GM19025 (cell line): ENCODE results near the gene DCTN3.

Experiments
- ATAC-seq: cut with Tn5 transposase; IDR thresholded peaks from one replicate; pipeline ENCODE4 v1.9.1; 2021; ENCODE audit warnings: mild to moderate bottlenecking, low read depth, moderate library complexity; ENCODE audit not compliant: unreplicated experiment

The DCTN3 gene

GRCh38 chr9:34576597-34577399 is 43.5 kb downstream of the DCTN3 start:
- no peak for ATAC-seq

DNA sequence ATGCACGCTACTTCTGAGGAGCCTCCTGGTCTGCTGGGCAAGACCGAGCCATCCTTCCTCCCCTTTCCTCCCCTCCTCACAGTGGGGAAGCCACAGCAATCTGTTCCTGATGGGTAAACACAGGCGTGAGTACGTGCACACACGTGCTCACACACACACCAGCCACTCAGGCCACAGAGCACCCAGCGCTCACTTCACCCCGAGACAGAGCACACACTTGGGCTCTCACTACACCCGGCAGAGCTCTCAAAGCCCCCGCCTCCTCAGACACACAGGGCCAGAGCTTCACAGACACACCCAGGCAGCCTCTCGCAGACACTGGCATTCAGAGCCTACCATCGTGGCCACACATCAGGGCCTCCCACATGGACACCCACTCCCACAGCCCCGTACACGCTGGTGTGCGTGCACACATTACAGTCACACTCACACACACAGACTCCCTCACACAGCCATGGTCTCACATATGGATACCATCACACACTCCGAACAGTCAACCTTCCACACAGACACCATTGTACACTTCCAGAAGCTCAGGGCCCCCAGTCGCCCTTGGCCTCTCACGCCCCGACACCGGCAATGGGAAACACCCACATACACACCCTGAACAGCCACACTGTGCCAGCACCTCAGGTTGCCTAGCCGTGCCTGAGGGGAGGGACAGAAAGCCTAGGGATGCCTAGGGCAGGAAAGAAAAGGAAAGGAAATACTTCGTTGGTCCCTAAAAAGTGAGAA is 44.3 kb downstream of the DCTN3 start:
- ATAC-seq: no peak

- ATAC-seq: no peak
Observed at GRCh38 chr9:34575241-34575640, 45.1 kb downstream of the DCTN3 start.

DNA sequence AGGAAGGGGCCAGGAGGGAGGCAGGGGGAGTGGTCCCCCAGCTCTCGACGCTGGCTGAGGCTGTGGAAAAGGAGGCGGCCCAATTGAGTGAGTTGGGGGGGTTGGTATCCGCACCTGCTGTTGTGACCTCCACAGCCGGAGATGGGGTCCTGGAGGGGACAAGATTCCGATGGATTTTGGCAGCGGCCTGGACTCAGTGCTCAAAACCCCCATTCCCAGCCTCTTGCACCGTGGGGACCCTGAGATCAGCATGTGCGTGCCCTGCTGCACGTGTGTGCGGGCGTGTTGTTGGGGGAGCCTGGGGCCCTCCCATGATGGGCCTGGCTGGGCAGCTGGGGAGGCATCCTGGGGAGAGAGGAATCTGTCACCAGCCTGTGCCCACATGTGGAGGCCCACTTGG is 45.7 kb downstream of the DCTN3 start:
- no peak for ATAC-seq

GRCh38 chr9:34573599-34574325 is 46.5 kb downstream of the DCTN3 start:
- no peak for ATAC-seq

DNA sequence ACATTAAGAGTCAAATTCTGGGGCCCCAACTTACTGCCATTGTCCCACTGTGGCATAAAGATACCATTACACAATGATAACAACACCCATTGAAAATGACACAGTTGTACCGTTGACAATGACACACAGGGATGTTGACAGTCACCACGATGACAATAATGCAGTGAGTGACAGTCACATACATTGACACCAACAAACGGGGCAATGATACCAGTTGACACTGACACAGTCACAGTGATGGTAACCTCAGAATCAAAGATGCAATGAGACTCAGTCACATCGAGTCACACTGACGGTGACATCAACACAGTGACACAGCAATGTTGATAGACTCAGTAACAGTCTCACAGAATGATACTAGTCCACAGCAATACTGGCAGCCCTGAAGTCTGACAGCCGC is 47.7 kb downstream of the DCTN3 start:
- no peak for ATAC-seq

DNA sequence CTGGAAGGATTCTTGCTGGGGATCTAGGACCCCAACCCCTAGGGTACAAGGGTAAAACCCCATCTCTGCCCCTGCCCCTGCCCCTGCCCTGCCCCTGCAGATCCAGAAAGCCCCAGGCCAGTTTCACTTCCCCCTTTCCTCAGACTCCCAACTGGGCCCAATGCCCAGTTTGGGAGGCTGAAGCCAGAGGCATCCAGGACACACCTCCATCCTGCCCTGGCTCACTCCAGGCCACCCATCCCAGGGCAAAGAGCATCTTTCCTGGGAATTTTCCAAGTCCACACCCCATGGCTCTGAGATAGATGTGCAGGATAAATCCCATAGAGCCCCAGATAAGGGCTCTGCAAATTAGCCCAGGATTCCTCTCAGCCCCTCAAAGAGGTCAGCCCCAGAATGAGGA is 48.2 kb downstream of the DCTN3 start:
- ATAC-seq: no peak

DNA sequence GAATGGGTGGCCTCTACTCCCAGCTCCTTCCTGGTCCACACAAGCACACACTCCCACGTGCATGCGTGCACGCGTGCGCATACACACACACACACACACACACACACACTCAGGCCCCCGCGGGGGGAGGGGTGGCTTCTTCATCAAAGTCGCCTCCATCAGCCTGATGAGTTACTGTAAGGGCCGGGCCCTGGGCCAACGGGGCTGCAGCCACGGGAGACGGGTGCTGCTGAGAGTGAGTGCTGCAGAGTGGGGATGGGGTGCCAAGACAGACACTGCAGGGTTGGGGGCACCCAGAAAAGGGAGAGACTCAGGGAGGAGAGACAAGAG is 48.8 kb downstream of the DCTN3 start:
- ATAC-seq: no peak

- ATAC-seq: no peak
Observed at GRCh38 chr9:34570809-34571480, 49.4 kb downstream of the DCTN3 start.

DNA sequence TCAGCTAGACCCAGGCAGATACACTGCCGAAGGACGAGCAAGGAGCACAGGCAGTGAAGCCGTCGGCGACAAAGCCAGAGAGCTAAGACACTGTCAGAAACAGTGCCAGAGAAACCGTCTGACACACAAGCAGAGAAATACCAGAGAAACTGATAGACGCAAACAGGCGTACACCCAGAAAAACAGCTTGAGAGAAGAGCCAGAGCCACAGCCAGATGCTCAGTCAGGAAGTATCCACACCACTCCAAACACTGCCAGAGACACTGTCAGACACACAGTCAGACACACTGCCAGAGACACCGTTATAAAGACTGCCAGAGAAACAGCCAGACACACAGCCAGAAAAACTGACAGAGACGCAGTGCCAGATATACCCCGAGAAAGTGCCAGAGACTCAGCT is 49.9 kb downstream of the DCTN3 start:
- no peak for ATAC-seq

GRCh38 chr9:34568774-34569173 is 51.5 kb downstream of the DCTN3 start:
- ATAC-seq: no peak

- no peak for ATAC-seq
Observed at GRCh38 chr9:34568133-34568532, 52.2 kb downstream of the DCTN3 start.

DNA sequence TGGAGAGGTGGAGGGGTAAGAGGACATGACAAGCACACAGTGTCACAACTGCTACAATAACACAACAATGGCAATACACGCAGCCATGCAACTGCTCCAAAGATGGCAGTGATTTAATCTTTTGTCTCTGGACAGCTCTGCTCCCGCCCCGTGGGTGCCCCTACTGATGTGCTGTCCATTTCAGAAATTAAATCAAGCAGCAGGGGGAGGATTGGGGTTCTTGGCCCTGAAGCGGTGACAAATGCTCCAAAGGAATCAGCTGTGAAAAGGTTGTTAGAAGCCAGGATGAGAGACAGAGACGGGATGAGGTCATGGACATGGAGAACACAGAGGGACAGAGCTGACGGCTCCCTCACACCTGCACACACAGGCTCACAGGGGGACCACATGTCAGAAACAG is 53.3 kb downstream of the DCTN3 start:
- no peak for ATAC-seq

DNA sequence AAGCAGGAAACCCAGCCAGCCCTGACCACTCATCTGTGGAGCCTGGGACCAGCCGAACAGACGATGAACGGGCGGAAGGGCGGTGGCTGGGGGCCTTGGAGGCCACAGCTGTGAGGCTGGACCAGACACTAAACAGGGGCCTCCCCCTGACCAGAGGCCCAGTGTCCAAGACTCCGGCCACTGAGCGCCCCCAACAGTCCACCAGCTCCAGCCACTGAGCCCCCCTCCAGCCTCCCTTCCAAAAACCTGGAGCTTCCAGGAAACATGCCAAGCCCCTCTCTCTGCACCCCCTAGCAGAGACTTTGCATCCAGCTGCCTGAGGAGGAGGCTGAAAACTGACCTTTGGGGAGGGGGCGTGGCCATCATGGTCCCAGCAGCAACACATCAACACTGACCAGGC is 54.0 kb downstream of the DCTN3 start:
- no peak for ATAC-seq

GRCh38 chr9:34565856-34566255 is 54.4 kb downstream of the DCTN3 start:
- ATAC-seq: no peak

DNA sequence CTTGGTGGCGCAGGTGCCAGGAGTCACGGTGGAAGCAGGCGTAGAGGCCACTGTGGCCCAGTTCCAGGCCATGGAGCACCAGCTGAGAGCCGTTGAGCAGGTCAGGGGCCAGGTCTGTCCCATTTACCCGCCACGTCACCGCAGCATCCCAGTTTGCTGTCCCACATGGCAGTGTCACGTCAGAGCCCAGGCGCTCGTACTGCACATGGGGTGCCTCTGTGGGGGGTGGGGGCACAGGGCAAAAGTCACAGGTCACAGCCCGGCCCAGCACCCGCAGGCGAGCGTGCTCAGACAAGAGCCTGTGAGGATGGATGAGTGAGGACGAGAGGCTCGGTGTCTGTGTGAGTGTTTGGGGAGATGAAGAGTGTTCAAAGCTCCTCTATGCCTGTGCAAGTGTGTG is 55.7 kb downstream of the DCTN3 start:
- ATAC-seq: no peak
